Sciatic nerve (tissue), 2 donors: ENCODE results near the gene BTG1. TPM values are rescaled to one million over a fixed set of nuclear protein-coding genes. Genes with fewer than 3 reads are reported as not detected.
"Not testable (repeated sequence)": the region's sequence is repeated elsewhere in the genome, so short reads cannot be mapped to it uniquely, and the experiment has no call there.

Experiments
- ATAC-seq: fragments of 200-7000 bp; cut with Tn5 transposase; one replicate; pipeline ENCODE4 v1.9.1; 2020; ENCODE audit warnings: mild to moderate bottlenecking, moderate library complexity
- DNase-seq: peaks from one replicate; pipeline ENCODE4 v3.0.0-alpha.2; 2020; ENCODE audit warnings: low spot score
- intact Hi-C: fragments of 100-400 bp; cut with DNase I; formaldehyde crosslinking; loops from one replicate; pipeline ENCODE4 v1.14.2; 2022
- total RNA-seq: library from RNA; stranded (reverse); fragmentation: NEBNext Ultra II Directional; extraction: Animal tissue kit (Norgen Biotek cat#: 25700); gene quantifications from one replicate; pipeline ENCODE4 v1.2.1, GENCODE V29; 2021
- donor health status: DM: no; HTN: no; CAD: no.
- donor health status: DM: no; HTN: no; CAD: no.

Gene BTG1
- total RNA-seq, 1 donor from 2014 or later: 144 TPM

DNA sequence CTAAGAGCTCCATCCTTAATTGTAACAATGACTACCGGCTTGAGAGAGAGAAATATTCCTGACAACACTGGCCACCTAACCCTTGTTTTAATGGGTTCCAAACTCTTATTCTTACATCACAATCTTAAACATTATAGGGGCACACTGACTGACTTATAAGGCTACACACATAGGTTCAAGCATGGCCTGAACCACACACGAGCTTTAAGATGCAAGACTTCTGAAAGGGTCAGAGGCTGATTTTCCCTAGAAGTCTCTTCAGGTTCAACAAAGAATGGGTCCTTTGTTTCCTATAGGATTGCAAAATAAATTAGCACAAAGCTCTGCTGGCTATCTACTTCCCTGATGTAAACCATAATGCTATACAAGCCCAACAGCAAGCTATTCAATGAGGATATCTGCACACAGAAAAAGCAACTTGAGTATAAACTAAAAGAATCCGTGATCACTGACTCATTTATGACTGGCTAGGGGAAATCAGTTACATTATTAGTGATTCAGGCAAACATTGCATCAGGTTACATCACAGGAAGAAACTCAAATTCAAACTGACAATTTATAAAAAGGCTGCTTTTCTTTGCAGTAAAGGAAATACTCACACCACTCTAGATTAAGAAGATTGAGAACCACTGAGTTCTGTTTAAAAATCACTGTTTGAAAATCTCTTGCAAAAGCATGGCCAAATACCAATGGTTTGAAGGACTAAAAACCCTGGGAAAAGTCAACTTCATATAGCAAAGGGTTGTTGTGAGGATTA is 8.5 kb downstream of the BTG1 start:
- ATAC-seq: no peak
- intact Hi-C loops: no loop called here
- no peak for DNase-seq

DNA sequence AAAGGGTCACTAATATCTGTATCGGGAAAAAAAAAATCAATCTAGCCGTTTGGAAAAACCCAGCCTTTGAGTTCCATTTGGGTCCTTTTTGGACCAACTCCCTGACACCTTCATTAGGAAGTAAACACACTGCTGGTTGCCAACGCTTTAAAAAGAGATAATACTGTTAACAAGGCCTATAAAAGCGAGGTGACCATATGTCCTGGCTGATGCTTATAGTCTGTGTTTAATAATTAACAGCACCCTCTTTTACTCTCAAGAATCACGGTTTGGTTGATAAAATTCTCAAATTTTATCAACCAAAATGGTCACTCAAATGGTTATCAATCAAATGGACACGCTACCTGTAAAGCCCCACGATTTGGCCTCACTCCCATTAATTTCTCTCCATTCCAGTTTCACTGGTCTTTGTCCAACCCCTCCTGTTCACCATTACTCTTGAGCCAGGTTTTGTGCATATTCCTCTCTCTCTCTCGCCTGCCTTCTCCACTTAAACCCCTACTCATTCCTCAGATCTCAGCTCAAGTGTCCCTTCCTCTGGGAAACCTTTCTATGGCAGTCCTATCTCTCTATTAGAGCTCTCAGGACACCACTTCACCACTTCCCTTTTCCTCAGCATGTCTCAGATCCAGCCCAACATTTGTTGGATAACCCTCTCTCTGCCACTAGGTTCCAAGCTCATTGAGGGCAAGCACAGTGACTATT is 9.5 kb downstream of the BTG1 start:
- DNase-seq (no peak), ATAC-seq (no peak)
- intact Hi-C loops: no loop called here

DNA sequence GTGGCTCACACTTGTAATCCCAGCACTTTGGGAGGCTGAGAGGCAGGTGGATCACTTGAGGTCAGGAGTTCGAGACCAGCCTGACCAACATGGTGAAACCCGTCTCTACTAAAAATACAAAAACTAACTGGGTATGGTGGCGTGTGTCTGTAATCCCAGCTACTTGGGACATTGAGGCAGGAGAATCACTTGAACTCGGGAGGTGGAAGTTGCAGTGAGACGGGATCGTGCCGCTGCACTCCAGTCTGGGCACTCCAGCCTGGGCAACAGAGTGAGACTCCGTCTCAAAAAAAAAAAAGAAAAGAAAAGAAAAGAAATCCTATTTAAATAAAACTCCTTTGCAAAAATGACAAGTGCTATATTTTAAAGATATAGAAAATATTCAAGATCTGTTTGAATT is 10.1 kb downstream of the BTG1 start:
- ATAC-seq, intact Hi-C loops, DNase-seq: not testable (repeated sequence)

DNA sequence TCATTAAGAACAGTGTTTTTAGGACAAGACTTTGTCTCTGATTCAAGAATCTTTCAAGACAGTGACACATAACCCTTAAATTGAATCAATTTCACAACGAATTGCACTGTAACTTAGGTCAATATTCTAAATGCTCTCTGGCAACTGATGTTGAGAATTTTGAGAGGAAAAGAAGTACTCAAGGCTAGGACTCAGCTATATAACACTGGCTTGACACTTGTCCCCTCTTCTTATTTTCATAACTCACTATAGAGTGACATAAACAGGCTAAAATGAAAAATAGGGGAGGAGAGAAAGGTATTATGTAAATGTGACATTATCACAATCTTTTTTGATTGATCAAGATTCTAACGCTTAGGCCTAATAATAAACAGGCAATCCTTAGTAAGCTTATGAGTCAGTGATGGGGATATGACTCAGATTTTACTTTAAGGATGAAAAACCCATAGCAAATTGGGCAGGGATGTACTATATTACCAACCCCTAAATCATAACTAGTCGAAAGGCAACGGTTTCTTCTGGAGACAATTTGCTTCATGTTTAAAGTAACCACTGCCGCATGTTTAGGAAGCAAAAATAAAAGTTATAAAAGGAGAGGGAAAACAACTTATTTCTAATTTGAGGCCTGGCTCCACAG is 10.9 kb downstream of the BTG1 start:
- intact Hi-C loops: no loop called here
- ATAC-seq (peak; percentile 7), DNase-seq (no peak)

DNA sequence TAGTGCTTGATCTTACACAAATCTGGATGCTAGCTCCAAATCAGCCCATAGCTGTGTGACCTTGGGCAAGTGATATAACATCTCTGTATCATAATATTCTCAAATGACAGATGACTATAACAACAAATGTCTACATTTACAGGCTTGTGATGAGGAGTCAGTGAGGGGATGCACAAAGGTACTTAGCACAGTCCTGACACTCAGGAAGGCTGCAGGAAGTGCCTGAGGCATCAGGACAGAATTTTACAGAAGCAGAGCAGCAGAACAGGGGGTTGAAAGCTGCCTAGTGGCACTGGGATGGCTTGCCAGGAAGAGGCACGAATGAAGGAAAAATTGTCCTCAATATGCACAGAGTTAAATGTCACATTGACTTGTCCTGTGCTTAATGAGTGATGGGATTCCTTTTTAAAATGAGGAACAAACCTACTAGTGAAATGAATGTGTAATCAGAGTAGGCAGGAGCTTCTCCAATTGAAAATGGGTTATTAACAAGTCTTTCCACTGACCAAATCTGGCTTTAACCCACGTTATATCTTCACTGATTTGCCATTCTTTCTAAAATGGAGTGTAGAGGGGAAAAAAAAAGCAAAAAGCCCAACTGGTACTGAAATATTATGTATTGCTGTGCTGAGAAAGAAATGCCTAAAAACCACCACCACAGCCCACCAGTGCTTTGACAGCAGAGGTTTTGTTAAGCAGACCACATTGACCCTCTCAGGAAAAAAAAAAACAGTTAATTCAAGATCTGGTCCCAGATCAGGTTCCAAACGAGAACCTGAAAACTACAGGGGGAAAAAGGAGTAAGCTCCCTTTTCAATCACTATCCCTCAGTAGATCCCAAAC is 11.6 kb downstream of the BTG1 start:
- no peak for ATAC-seq
- DNase-seq: no peak
- intact Hi-C loops: no loop called here

DNA sequence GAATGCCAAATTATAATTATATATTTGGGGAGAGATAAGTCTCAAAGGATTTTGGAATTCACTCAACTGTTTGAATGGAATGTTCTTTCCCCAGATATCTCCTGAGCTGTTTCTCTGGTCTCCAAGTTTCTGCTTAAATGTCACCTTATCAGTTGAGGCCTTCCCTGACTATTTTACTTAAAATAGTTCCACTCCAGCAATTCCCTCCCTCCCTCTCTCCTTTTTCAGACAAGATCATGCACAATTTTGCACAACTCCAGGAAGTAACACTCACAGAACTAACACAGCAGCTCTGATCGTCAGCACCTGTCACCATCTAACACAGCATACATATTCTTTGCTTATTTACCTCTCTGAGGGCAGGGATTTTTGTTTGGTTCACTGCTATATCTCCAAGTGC is 12.5 kb downstream of the BTG1 start:
- DNase-seq: no peak
- intact Hi-C loops: no loop called here
- ATAC-seq: no peak

DNA sequence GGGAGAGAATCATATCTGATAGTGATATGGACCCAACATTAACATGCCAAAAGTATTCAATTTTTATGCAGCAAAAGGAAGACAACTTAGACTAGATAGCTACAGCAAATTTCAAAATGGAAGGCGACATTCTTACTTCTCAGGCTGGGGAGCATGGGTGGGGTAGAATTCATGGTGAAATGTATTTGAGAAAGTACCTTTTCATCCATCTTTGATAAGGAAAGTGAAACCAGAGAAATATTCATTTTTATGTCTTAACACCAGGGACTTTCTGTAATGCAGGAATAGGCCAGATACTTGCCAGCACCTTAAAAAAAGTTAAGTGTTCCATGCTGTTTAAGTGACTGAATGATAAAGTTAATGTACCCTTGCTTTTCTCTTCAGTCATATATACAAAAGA is 13.4 kb downstream of the BTG1 start:
- DNase-seq (no peak), ATAC-seq (no peak)
- intact Hi-C loops: no loop called here

DNA sequence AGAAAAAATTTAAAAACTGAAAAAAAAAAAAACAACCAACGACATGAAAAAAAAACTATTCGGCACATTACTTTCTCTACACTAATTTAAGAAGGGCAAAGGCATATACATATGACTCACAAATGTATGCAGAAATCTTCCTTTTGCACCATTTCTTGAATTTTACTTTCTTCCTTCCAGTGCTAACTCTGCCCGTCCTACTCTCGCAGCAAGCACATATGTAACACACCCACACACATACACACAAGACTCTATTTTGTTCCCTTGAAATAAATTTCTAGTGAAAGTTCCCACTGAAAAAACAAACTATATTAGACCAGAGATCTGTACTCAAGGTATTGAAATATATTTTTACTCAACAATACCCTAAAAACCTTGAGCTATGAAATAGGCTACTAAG is 14.6 kb downstream of the BTG1 start:
- no peak for ATAC-seq
- intact Hi-C loops: no loop called here
- DNase-seq: no peak

DNA sequence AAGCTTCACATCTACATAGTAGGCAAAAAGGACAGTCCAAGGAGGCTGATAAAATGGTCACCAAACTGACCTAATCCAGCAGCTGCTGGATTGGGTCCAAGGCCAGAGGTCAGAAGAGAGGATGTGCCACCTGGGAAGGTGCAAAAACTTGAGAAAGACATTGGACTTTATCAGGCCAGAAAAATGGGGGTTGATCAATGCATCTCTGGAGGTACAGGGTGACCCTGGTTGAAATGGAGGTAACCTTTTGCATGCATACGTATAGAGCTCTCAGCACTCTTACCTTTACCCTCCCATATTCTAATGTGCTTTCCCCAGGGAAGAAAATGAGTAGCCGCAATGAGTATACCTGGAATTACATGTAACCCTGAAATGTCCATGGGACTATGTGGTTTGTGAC is 16.0 kb downstream of the BTG1 start:
- ATAC-seq (no peak), DNase-seq (no peak)
- intact Hi-C loops: no loop called here

DNA sequence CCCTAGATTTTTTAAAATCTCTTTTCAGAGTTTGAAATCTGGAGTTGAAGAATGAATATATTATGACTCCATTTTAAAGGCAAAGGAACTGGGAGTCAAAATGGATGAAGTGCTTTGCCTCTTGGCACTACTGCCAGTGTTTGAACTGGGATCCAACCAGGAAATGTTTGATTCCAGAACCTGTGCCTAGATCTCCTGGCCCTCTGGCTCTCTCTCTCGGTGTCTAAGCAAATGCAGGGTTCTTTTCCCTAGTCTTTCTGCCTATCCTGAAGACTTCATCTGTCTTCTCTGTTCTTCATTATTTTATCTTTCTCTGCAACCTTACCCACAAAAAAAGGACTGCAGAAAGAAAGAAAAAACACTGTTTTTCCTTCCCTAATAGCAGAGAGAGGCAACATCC is 17.0 kb downstream of the BTG1 start:
- intact Hi-C loops: no loop called here
- no peak for ATAC-seq
- no peak for DNase-seq

DNA sequence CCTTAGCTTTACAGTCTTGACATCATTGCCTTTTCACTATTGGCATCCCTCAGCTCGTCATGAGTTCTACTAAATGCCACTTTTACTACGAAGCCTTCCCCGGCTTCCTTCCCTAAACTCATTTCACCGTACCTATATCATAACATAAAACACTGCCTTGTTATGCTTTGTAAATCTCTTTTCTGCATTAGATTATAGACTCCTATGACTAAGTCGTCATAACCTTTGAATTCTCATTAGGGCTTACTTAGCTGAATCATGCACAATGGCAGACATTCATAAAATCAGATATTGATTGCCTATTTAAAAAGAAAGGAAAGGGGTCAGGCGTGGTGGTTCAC is 21.0 kb downstream of the BTG1 start:
- no peak for ATAC-seq
- DNase-seq: no peak
- intact Hi-C loops: no loop called here

DNA sequence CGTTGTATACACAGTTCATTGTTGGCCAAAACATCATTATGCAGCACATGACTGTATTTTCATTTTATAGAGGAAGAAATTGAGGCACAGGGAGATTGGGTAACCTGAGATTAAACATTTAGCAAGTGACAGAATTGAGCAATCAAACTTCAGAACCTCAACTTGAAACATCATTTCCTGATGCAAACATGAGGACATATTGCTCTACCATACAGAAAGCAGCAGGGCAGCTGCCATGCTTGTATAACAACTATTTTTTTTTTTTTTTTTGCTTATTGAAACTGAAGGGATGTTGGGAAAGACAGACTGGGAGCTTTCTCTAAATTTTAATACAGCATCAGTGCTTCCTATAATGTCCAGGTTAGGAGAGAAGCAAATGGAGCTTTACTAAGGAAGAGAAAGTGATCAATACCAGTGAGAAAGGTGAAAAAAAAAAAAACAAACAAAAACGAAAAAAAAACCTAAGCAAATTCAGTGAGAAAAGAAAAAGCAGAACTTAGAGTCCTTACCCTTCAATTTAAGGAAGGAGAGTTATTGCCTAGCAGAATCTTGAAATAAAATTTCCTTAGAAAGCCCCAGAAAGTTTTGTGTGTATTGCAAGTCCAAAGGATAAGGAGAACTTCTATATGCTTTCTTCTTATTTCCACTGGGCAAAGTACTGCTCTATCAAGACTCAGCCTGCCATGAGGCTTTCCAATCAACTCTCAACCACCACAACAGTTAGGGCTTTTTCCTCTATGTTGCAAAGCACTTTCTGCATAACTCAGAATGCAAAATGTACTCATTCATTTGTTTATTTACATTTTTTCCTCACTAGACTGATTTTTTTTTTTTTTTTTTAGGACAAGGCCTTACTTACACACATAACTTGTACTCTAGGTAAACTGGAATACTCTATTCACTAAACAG is 21.6 kb downstream of the BTG1 start:
- no peak for ATAC-seq
- intact Hi-C loops: no loop called here
- no peak for DNase-seq

DNA sequence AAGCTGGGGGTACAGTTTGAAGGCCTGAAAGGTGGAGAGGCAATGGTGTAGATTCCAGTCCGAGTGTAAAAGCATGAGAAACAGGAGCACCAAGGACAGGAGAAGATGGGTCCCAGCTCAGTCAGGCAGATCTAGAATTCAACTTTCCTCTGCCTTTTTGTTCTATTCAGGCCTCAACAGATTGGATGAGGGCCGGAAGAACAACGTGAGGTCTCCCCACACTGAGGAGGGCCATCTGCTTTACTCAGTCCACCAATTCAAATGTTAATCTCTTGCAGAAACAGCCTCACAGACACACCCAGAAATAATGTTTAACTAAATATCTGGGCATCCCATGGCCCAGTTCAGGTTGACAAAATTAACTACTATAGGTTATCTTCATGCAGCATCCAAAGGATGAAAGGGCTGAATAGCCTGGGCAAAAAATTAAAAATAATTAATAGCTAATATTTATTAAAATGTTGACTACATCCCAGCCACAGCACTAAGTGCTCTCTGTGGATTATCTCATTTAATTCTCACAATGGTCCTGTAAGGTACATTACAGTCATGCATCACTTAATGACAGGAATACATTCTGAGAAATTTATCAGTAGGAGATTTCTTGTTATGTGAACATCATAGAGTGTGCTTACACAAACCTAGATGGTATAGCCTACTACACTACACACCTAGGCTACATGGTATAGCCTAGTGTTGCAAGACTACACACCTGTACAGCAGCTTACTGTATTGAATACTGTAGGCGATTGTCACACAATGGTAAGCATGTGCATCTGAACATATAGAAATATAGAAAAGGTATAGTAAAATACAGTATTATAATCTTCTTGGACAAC is 22.5 kb downstream of the BTG1 start:
- ATAC-seq (no peak), DNase-seq (no peak)
- intact Hi-C loops: no loop called here

DNA sequence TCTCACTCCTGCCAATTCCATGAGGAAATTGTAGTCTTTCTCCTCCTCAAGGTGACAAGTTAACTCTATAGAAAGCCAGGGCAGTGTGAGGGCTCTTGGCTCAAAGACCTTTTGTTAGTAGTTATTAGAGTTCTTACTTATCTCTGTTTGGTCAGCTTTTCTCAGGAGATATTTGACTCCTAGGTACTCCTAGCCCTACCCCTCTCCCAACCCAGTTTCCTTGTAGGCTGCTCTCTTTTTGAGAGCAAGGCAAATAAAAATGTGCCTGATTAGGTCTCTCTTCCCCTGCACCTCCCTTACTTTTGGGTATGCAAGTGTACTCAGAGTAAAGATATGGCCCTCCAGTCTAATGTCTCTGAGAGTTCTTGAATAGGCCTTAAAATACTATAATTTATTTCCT is 23.8 kb downstream of the BTG1 start:
- intact Hi-C loops: no loop called here
- no peak for ATAC-seq
- DNase-seq: no peak

DNA sequence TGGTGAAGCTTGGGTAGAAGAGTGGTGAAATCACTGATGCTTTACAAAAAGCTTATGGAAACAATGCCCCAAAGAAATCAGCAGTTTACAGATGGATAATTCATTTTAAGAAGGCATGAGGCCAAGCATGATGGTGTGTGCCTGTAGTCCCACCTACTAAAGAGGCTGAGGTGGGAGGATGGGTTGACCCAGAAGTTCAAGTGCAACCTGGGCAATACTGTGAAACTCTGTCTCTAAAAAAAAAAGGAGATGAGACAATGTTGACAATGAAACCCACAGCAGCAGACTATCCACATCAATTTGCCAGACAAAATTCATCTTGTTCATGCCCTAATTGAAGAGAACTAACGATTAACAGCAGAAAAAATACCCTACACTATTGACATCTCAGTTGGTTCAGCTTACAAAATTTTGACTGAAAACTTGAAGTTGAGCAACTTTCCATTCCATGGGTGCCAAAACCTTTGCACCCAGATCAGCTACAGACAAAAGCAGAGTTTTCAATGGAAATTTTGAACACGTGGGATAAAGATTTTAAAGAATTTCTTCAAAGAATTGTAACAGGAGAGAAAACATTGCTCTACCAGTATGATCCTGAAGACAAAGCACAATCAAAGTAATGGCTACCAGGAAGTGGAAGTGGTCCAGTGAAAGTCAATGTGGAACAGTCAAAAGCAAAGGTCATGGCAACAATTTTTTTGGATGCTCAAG is 26.7 kb downstream of the BTG1 start:
- intact Hi-C loops: no loop called here
- no peak for DNase-seq
- ATAC-seq: no peak

DNA sequence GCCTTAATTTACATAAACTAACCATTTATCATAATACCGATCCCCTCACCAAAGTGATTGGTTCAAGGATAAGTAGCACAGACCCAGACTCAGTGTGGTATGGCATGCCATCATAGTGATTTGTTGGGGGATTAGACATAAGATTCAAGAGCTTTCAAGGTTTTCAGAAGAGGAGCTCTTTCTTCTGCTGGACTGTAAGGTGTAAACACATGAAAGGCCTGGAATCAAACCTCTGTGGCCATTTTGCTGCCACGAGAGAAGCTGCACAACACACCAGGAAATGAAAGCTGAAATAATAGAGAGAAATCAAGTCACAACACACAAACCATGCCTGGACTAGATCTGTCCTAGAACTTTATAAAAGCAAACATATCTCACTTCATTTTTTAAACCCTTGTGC is 30.8 kb downstream of the BTG1 start:
- intact Hi-C loops: no loop called here
- DNase-seq: no peak

DNA sequence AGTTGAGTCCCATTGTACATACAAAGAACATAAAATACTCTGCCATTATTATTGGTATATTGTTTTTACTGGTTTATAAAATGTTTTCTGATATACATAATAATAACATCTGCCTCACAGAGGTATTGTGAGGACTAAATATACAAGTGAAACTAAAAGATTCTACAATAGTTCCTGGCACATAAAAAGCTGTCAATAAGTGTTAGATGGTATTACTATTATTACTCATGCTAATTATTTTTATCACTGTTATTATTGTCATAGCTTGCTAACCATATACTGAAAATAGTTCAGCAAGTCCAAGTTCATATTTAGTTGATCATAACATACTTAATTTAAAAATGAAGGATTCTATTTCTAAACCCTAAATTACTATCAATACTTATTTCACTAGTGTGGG is 34.4 kb downstream of the BTG1 start:
- intact Hi-C loops: no loop called here
- ATAC-seq: no peak
- no peak for DNase-seq

More for the DNA sequence above, 30.8 kb downstream of the BTG1 start:
- ATAC-seq: no peak
